Sigmoid colon (tissue), 7 donors: ENCODE measurements around the gene MEIS1. TPM values are rescaled to one million over a fixed set of nuclear protein-coding genes. Genes with fewer than 3 reads are reported as not detected.

Experiments
- DNase-seq: peaks from one replicate; pipeline ENCODE4 v3.0.0-alpha.2; 2019
- H3K27ac ChIP-seq, 4 donors: fragments of 200-600 bp; sonication (generic); one replicate each; pipeline ENCODE4 v1.5.1; 2016 to 2019; ENCODE audit warnings: mild to moderate bottlenecking in 1 of 4
- H3K27me3 ChIP-seq, 3 donors: fragments of 200-600 bp; sonication (generic); one replicate each; pipeline ENCODE4 v1.5.1; 2019; ENCODE audit warnings: mild to moderate bottlenecking in 1 of 3
- H3K36me3 ChIP-seq, 4 donors: fragments of 200-600 bp; sonication (generic); one replicate each; pipeline ENCODE4 v1.5.1; 2016 to 2019
- H3K4me1 ChIP-seq, 4 donors: fragments of 200-600 bp; sonication (generic); one replicate each; pipeline ENCODE4 v1.5.1; 2017 to 2019
- H3K4me3 ChIP-seq, 4 donors: fragments of 200-600 bp; sonication (generic); one replicate each; pipeline ENCODE4 v1.5.1; 2017 to 2019; ENCODE audit warnings: mild to moderate bottlenecking in 2 of 4, moderate library complexity in 1 of 4
- H3K9me3 ChIP-seq, 4 donors: fragments of 200-600 bp in 3 of 4; sonication (generic) in 3 of 4; one replicate each; pipeline versions ENCODE4 v1.5.1 to v1.6.1; 2013 to 2019
- CTCF ChIP-seq, 4 experiments: fragments of 450-650 bp in 3 of 4; fragments of 200-600 bp in 1 of 4; IDR thresholded peaks; one replicate each; pipeline ENCODE4 v1.5.1; 2016 to 2019; ENCODE audit warnings: antibody characterized with exemption in 4 of 4, mild to moderate bottlenecking in 3 of 4, moderate library complexity in 2 of 4
- EP300 ChIP-seq, 4 donors: sonication (generic); formaldehyde crosslinking; IDR thresholded peaks; one replicate each; pipeline ENCODE4 v1.6.1; 2017; ENCODE audit warnings: antibody characterized with exemption in 4 of 4
- POLR2A ChIP-seq, 2 donors: fragments of 450-650 bp; IDR thresholded peaks; one replicate each; pipeline ENCODE4 v1.6.1; 2016; ENCODE audit warnings: antibody characterized with exemption in 2 of 2, mild to moderate bottlenecking in 2 of 2, moderate library complexity in 2 of 2
- POLR2AphosphoS5 ChIP-seq, 4 donors: sonication (generic); formaldehyde crosslinking; IDR thresholded peaks; one replicate each; pipeline ENCODE4 v1.6.1; 2017; ENCODE audit warnings: antibody characterized with exemption in 4 of 4
- WGBS, 2 donors: extraction: QIAGEN DNeasy Blood & Tissue Kit; methylation state at CpG; one replicate each; pipeline ENCODE4 v1.1.7; 2013; 5-methylcytosine and 5-hydroxymethylcytosine counted together
- intact Hi-C: fragments of 100-400 bp; cut with DNase I; formaldehyde crosslinking; loops from one replicate; pipeline ENCODE4 v1.15.1; 2023
- polyA plus RNA-seq, 3 donors: library from polyadenylated mRNA; stranded (reverse); fragments of 200-250 nt; gene quantifications; one replicate each; pipeline ENCODE4 v1.2.3, GENCODE V29; 2013
- total RNA-seq, 4 donors: library from RNA; depleted of rRNA; stranded (reverse); fragments of >200 nt; gene quantifications; one replicate each; pipeline ENCODE4 v1.1.0, GENCODE V29; 2016
- donor health status: healthy with polysubstance abuse.
- donor health status: Bipolar disorder and iron deficiency.
- donor health status: healthy.

The MEIS1 gene
- total and polyA plus RNA-seq, 7 donors: 2.8 to 144 (median 108) TPM

- H3K27ac ChIP-seq: no peak overlapping the region
- H3K27me3 ChIP-seq: no peaks in the 10 kb centered on the region
- no peak for TF ChIP-seq CTCF (IDR thresholded peaks at IDR 0.05)
- TF ChIP-seq POLR2A (IDR thresholded peaks at IDR 0.05): no peak
- TF ChIP-seq POLR2AphosphoS5 (IDR thresholded peaks at IDR 0.05): no peak
- TF ChIP-seq EP300 (IDR thresholded peaks at IDR 0.05): no peak
- intact Hi-C loops: no loop called here
- H3K4me3 ChIP-seq: no peak overlapping the region
- H3K36me3 ChIP-seq: no peaks in the 10 kb centered on the region
- H3K4me1 ChIP-seq: no peaks in the 10 kb centered on the region
- H3K9me3 ChIP-seq: no peaks in the 10 kb centered on the region
- 54 to 86% methylated on average over 1 of the region's 1 CpG for WGBS, 2 donors
- no peak for DNase-seq
Observed at GRCh38 chr2:66414896-66415295, 20.0 kb upstream of the MEIS1 start.

GRCh38 chr2:66418381-66418780 lies 16.5 kb upstream of the MEIS1 start:
- H3K4me1 ChIP-seq: no peaks in the 10 kb centered on the region
- intact Hi-C loops: no loop called here
- DNase-seq: no peak
- no peak for TF ChIP-seq POLR2A (IDR thresholded peaks at IDR 0.05)
- TF ChIP-seq EP300 (IDR thresholded peaks at IDR 0.05): no peak
- no peak overlapping the region for H3K27ac ChIP-seq
- no peaks in the 10 kb centered on the region for H3K27me3 ChIP-seq
- no peaks in the 10 kb centered on the region for H3K9me3 ChIP-seq
- 93 to 95% methylated on average over 18 of the region's 18 CpGs for WGBS, 2 donors
- H3K4me3 ChIP-seq: no peak overlapping the region
- H3K36me3 ChIP-seq: no peaks in the 10 kb centered on the region

GRCh38 chr2:66421612-66422011 lies 13.3 kb upstream of the MEIS1 start:
- H3K36me3 ChIP-seq: no peaks in the 10 kb centered on the region
- peaks cover 0 to 7% (median 0%) of the 10 kb centered on the region in 3 donors for H3K27me3 ChIP-seq
- no peak for DNase-seq
- WGBS, 2 donors: 77 to 94% methylated on average over 1 of the region's 1 CpG
- intact Hi-C loops: loop anchor here (10.0 kb wide), 2 partner anchors 507 to 1613 kb away; no protein-coding TSS in a partner anchor
- no peak overlapping the region for H3K27ac ChIP-seq
- H3K9me3 ChIP-seq: no peaks in the 10 kb centered on the region
- peaks cover 0 to 19% (median 0%) of the 10 kb centered on the region in 4 donors for H3K4me1 ChIP-seq
- TF ChIP-seq CTCF (IDR thresholded peaks at IDR 0.05) (no peak), POLR2AphosphoS5 (IDR thresholded peaks at IDR 0.05) (no peak), POLR2A (IDR thresholded peaks at IDR 0.05) (no peak), EP300 (IDR thresholded peaks at IDR 0.05) (no peak)
- no peak overlapping the region for H3K4me3 ChIP-seq

GRCh38 chr2:66423391-66424124 lies 11.4 kb upstream of the MEIS1 start:
- no peak for TF ChIP-seq POLR2A (IDR thresholded peaks at IDR 0.05)
- no peak for TF ChIP-seq CTCF (IDR thresholded peaks at IDR 0.05)
- no peak for TF ChIP-seq EP300 (IDR thresholded peaks at IDR 0.05)
- no peak for TF ChIP-seq POLR2AphosphoS5 (IDR thresholded peaks at IDR 0.05)
- WGBS, 2 donors: 66 to 91% methylated on average over 2 of the region's 2 CpGs
- H3K9me3 ChIP-seq: no peaks in the 10 kb centered on the region
- H3K4me1 ChIP-seq: peaks cover 0 to 35% (median 6%) of the 10 kb centered on the region in 4 donors
- DNase-seq: no peak
- H3K36me3 ChIP-seq: no peaks in the 10 kb centered on the region
- peak overlapping the region in 1 of 4 donors; percentile 93 for H3K27ac ChIP-seq
- H3K4me3 ChIP-seq: no peak overlapping the region
- peaks cover 0 to 7% (median 0%) of the 10 kb centered on the region in 3 donors for H3K27me3 ChIP-seq
- intact Hi-C loops: loop anchor here (10.0 kb wide), 2 partner anchors 509 to 1611 kb away; no protein-coding TSS in a partner anchor

GRCh38 chr2:66426244-66427111 lies 8.4 kb upstream of the MEIS1 start:
- peak overlapping the region; percentile 43 to 65 (median 56) for H3K4me3 ChIP-seq

More at GRCh38 chr2:66426244-66427111, 8.4 kb upstream of the MEIS1 start:
- peak; percentile 69 for DNase-seq
- peak overlapping the region; percentile 72 to 99 (median 95) for H3K27ac ChIP-seq
- H3K27me3 ChIP-seq: peaks cover 0 to 7% (median 0%) of the 10 kb centered on the region in 3 donors
- no peaks in the 10 kb centered on the region for H3K9me3 ChIP-seq
- no peaks in the 10 kb centered on the region for H3K36me3 ChIP-seq
- TF ChIP-seq POLR2AphosphoS5 (IDR thresholded peaks at IDR 0.05) (no peak), EP300 (IDR thresholded peaks at IDR 0.05) (no peak), POLR2A (IDR thresholded peaks at IDR 0.05) (no peak), CTCF (IDR thresholded peaks at IDR 0.05) (no peak)
- H3K4me1 ChIP-seq: peaks cover 0 to 51% (median 31%) of the 10 kb centered on the region in 4 donors
- 6 to 20% methylated on average over 60 of the region's 60 CpGs for WGBS, 2 donors
- intact Hi-C loops: loop anchor here (2.0 to 10.0 kb wide), 5 partner anchors 64 to 1608 kb away; no protein-coding TSS in a partner anchor
